ENCODE data around the gene COL26A1.

Gene COL26A1

DNA sequence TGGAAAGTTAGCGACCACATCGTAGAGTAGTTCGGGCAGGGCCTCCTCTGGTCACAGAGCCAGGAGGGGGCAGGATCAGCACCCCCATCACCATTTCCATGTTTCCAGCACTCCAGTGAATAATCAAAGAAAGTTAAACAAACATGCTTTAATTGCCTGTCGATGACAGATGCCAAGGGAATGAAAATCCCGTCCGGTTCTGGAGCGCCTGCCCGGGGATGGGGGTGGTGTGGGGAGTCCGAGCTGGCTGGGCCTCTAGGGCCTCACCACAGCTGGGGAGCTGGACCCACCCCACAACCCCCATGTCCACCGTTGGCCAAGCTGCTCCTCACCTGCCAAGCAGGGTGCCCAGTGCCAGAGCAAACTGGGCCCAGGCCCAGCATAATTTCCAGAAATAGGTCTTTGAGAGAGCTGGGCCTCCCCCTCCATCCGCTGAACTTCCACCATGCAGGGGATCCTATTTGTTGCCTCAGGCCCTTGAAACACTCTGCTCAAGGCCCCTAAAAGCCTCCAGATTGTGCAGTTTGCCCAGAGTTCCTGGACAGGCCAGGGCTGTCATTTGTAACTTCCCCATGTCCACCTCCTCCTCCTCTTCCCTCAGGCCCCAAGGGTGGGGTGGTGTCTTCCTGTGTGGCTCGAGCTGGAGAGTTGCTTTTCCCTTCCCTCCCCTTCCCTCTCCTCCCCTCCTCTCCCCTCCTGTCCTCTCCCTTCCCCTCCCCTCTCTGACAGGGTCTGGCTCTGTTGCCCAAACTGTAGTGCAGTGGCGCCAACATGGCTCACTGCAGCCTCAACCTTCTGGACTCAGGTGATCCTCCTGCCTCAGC lies 165.4 kb downstream of the COL26A1 start:
- TF ChIP-seq SCRT1 (tag by site-specific recombination; IDR thresholded peaks at IDR 0.05; ENCODE audit: borderline replicate concordance) = no peak
- TF ChIP-seq, protein P1, sequence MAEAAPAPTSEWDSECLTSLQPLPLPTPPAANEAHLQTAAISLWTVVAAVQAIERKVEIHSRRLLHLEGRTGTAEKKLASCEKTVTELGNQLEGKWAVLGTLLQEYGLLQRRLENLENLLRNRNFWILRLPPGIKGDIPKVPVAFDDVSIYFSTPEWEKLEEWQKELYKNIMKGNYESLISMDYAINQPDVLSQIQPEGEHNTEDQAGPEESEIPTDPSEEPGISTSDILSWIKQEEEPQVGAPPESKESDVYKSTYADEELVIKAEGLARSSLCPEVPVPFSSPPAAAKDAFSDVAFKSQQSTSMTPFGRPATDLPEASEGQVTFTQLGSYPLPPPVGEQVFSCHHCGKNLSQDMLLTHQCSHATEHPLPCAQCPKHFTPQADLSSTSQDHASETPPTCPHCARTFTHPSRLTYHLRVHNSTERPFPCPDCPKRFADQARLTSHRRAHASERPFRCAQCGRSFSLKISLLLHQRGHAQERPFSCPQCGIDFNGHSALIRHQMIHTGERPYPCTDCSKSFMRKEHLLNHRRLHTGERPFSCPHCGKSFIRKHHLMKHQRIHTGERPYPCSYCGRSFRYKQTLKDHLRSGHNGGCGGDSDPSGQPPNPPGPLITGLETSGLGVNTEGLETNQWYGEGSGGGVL (tag by site-specific recombination; IDR thresholded peaks at IDR 0.05) = peak; percentile 80
- H3K27ac ChIP-seq (ENCODE audit: extremely low read depth, low read depth, low read length) = no peak overlapping the region

DNA sequence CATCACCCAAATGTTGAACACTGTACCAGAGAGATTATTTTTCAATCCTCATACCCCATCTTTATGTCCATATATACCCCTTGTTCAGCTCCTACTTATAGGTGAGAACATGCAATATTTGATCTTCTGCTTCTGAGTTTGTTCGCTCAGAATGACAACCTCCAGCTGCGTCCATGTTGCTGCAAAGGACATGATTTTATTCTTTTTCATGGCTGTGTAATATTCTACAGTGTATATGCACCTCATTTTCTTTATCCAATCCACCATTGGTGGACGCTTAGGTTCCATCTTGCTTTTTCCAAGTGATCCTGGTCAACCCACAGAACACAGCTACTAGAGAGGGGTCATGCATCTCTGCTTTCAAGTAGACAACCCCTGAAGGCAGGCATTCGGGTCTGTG lies 166.9 kb downstream of the COL26A1 start:
- POLR2A ChIA-PET = no interaction called here
- H3K27ac ChIP-seq (ENCODE audit: extremely low read depth, low read depth, low read length) = no peak overlapping the region
- CTCF ChIA-PET = interaction anchor here (1.4 kb wide), 1 partner anchor 22 kb away, joined by 4 read pairs; no protein-coding TSS in a partner anchor

More for the DNA sequence above, 165.4 kb downstream of the COL26A1 start:
- Histone ChIP-seq H3K9me3 (ENCODE audit: control insufficient read depth, insufficient read depth, low read depth, low read length) (no peaks in the 10 kb centered on the region), H3K4me1 (ENCODE audit: control insufficient read depth, insufficient read depth, low read length) (no peaks in the 10 kb centered on the region; the same call in 1 of the 2 replicates), H3K36me3 (ENCODE audit: control insufficient read depth in 2 of 2, insufficient read depth in 1 of 2, low read length in 2 of 2) (no peaks in the 10 kb centered on the region), H3K4me3 (ENCODE audit: low read depth, low read length) (no peak overlapping the region)
- ChIA-PET CTCF (interaction anchor here (1.0 kb wide), 1 partner anchor 117 kb away, joined by 3 read pairs; no protein-coding TSS in a partner anchor), POLR2A (no interaction called here)

DNA sequence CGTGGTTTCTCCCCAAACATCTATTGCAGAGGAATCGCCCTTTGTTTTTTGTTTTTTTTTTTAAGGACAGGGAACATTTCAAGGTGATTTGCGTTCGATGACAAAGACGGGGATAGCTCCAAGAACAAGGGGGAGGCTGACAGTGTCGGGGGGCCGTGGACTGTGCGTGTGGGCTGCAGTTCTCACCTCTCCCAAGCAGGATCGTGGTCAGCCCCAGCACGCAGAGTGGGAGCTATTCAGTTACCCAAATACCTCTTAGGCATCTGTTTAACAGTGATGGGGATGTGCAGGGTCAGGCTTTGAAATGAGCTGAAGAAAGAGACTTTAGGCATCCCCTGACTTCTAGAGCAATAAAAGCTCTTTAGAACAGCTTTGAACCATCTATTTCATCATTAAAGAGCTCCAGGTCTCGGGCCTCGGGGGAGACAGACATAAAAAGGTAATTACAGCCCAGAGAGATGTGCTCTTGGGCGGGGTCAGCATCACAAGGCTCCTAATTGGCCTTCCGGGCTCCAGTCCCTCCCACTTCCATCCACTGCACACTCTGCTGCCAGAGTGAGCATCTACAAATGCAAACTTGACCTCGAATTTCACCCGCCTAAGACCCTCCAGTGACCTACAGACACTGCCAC lies 169.2 kb downstream of the COL26A1 start:
- H3K27ac ChIP-seq (ENCODE audit: extremely low read depth, low read depth, low read length) = no peak overlapping the region
- H3K4me1 ChIP-seq (ENCODE audit: control insufficient read depth, insufficient read depth, low read length) = no peaks in the 10 kb centered on the region; the same call in 1 of the 2 replicates
- H3K9me3 ChIP-seq (ENCODE audit: control insufficient read depth, insufficient read depth, low read depth, low read length) = no peaks in the 10 kb centered on the region
- ChIA-PET POLR2A (interaction anchor here (0.5 kb wide), 1 partner anchor 166 kb away, joined by 7 read pairs; no protein-coding TSS in a partner anchor), CTCF (interaction anchor here (0.5 to 1.4 kb wide), 6 partner anchors 11 to 633 kb away, joined by 3 to 5 read pairs (median 4); no protein-coding TSS in a partner anchor)
- H3K4me3 ChIP-seq (ENCODE audit: low read depth, low read length) = no peak overlapping the region
- no peaks in the 10 kb centered on the region for H3K36me3 ChIP-seq (ENCODE audit: control insufficient read depth in 2 of 2, insufficient read depth in 1 of 2, low read length in 2 of 2)
- TF ChIP-seq HOXC10 (CRISPR knock-in tag; IDR thresholded peaks at IDR 0.05) = no peak
- TF ChIP-seq GLIS2 (tag by site-specific recombination; IDR thresholded peaks at IDR 0.05) = no peak
- TF ChIP-seq ZNF600 (tag by site-specific recombination; IDR thresholded peaks at IDR 0.05) = no peak
- TF ChIP-seq, protein P2, sequence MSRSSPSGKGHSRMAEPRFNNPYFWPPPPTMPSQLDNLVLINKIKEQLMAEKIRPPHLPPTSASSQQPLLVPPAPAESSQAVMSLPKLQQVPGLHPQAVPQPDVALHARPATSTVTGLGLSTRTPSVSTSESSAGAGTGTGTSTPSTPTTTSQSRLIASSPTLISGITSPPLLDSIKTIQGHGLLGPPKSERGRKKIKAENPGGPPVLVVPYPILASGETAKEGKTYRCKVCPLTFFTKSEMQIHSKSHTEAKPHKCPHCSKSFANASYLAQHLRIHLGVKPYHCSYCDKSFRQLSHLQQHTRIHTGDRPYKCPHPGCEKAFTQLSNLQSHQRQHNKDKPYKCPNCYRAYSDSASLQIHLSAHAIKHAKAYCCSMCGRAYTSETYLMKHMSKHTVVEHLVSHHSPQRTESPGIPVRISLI (tag by site-specific recombination; IDR thresholded peaks at IDR 0.05) = no peak
- TF ChIP-seq GLIS1 (tag by site-specific recombination; IDR thresholded peaks at IDR 0.05) = no peak
- no peak for TF ChIP-seq ZNF664 (tag by site-specific recombination; IDR thresholded peaks at IDR 0.05)
- no peak for TF ChIP-seq SP3 (tag by site-specific recombination; IDR thresholded peaks at IDR 0.05)
- peak; percentile 32; the same call in 1 of the 2 replicates for TF ChIP-seq ZNF341 (tag by site-specific recombination; IDR thresholded peaks at IDR 0.05; ENCODE audit: low read depth)
- TF ChIP-seq KLF1 (tag by site-specific recombination; IDR thresholded peaks at IDR 0.05) = no peak
- TF ChIP-seq ZNF792 (tag by site-specific recombination; IDR thresholded peaks at IDR 0.05) = no peak
- TF ChIP-seq ZNF2 (tag by site-specific recombination; IDR thresholded peaks at IDR 0.05) = no peak
- TF ChIP-seq, protein P3, sequence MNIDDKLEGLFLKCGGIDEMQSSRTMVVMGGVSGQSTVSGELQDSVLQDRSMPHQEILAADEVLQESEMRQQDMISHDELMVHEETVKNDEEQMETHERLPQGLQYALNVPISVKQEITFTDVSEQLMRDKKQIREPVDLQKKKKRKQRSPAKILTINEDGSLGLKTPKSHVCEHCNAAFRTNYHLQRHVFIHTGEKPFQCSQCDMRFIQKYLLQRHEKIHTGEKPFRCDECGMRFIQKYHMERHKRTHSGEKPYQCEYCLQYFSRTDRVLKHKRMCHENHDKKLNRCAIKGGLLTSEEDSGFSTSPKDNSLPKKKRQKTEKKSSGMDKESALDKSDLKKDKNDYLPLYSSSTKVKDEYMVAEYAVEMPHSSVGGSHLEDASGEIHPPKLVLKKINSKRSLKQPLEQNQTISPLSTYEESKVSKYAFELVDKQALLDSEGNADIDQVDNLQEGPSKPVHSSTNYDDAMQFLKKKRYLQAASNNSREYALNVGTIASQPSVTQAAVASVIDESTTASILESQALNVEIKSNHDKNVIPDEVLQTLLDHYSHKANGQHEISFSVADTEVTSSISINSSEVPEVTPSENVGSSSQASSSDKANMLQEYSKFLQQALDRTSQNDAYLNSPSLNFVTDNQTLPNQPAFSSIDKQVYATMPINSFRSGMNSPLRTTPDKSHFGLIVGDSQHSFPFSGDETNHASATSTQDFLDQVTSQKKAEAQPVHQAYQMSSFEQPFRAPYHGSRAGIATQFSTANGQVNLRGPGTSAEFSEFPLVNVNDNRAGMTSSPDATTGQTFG (tag by site-specific recombination; IDR thresholded peaks at IDR 0.05; ENCODE audit: borderline replicate concordance) = no peak
- TF ChIP-seq, protein P4, sequence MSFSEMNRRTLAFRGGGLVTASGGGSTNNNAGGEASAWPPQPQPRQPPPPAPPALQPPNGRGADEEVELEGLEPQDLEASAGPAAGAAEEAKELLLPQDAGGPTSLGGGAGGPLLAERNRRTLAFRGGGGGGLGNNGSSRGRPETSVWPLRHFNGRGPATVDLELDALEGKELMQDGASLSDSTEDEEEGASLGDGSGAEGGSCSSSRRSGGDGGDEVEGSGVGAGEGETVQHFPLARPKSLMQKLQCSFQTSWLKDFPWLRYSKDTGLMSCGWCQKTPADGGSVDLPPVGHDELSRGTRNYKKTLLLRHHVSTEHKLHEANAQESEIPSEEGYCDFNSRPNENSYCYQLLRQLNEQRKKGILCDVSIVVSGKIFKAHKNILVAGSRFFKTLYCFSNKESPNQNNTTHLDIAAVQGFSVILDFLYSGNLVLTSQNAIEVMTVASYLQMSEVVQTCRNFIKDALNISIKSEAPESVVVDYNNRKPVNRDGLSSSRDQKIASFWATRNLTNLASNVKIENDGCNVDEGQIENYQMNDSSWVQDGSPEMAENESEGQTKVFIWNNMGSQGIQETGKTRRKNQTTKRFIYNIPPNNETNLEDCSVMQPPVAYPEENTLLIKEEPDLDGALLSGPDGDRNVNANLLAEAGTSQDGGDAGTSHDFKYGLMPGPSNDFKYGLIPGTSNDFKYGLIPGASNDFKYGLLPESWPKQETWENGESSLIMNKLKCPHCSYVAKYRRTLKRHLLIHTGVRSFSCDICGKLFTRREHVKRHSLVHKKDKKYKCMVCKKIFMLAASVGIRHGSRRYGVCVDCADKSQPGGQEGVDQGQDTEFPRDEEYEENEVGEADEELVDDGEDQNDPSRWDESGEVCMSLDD (tag by site-specific recombination; IDR thresholded peaks at IDR 0.05) = no peak
- TF ChIP-seq SP7 (tag by site-specific recombination; IDR thresholded peaks at IDR 0.05) = peak; percentile 67; the same call in 1 of the 2 replicates

More for the DNA sequence above, 166.9 kb downstream of the COL26A1 start:
- no peaks in the 10 kb centered on the region for H3K9me3 ChIP-seq (ENCODE audit: control insufficient read depth, insufficient read depth, low read depth, low read length)
- H3K4me3 ChIP-seq (ENCODE audit: low read depth, low read length) = no peak overlapping the region
- TF ChIP-seq ZBTB21 (tag by site-specific recombination; IDR thresholded peaks at IDR 0.05) (no peak), ZNF146 (tag by site-specific recombination; IDR thresholded peaks at IDR 0.05) (peak; percentile 88)
- TF ChIP-seq, protein P5, sequence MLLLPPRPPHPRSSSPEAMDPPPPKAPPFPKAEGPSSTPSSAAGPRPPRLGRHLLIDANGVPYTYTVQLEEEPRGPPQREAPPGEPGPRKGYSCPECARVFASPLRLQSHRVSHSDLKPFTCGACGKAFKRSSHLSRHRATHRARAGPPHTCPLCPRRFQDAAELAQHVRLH (tag by site-specific recombination; IDR thresholded peaks at IDR 0.05) = 0 out of 2 replicates have a peak, but pooled peaks have one; percentile 38
- H3K36me3 ChIP-seq (ENCODE audit: control insufficient read depth in 2 of 2, insufficient read depth in 1 of 2, low read length in 2 of 2) = no peaks in the 10 kb centered on the region
- H3K4me1 ChIP-seq (ENCODE audit: control insufficient read depth, insufficient read depth, low read length) = no peaks in the 10 kb centered on the region; the same call in 1 of the 2 replicates
